DOHH2 (cell line): ENCODE data around the gene FLNB.

Experiments
- H3F3A ChIP-seq: fragments of 200-600 bp; sonication (generic), shearing (Covaris generic); 2 replicates; pipeline ENCODE4 v1.6.0; 2016; ENCODE audit warnings: antibody characterized with exemption, mild to moderate bottlenecking; ENCODE audit not compliant: control insufficient read depth, insufficient read depth
- H3K27ac ChIP-seq: fragments of 200-600 bp; sonication (generic); 2 replicates; pipeline ENCODE4 v1.5.1; 2014; ENCODE audit warnings: low read depth, mild to moderate bottlenecking, low read length, moderate library complexity
- H3K27me3 ChIP-seq: fragments of 200-600 bp; sonication (generic); 2 replicates; pipeline ENCODE4 v1.6.1; 2014; ENCODE audit warnings: mild to moderate bottlenecking, low read length, mixed read lengths; ENCODE audit not compliant: control insufficient read depth
- H3K36me3 ChIP-seq: fragments of 200-600 bp; sonication (generic); 2 replicates; pipeline ENCODE4 v1.6.1; 2014; ENCODE audit warnings: mild to moderate bottlenecking, low read length, moderate library complexity, mixed read lengths; ENCODE audit not compliant: control insufficient read depth
- H3K4me1 ChIP-seq: fragments of 200-600 bp; sonication (generic); 2 replicates; pipeline ENCODE4 v1.6.1; 2014; ENCODE audit warnings: mild to moderate bottlenecking, low read length, mixed read lengths; ENCODE audit not compliant: control insufficient read depth
- H3K4me2 ChIP-seq: fragments of 200-600 bp; sonication (generic); 2 replicates; pipeline ENCODE4 v1.6.0; 2014; ENCODE audit warnings: mild to moderate bottlenecking, low read length, moderate library complexity
- H3K4me3 ChIP-seq: fragments of 200-600 bp; sonication (generic); 2 replicates; pipeline ENCODE4 v1.5.1; 2014; ENCODE audit warnings: mild to moderate bottlenecking, low read length, mixed read lengths
- H3K79me2 ChIP-seq: fragments of 200-600 bp; sonication (generic); 2 replicates; pipeline ENCODE4 v1.6.1; 2014; ENCODE audit warnings: mild to moderate bottlenecking, low read length, mixed read lengths; ENCODE audit not compliant: control insufficient read depth
- H3K9me2 ChIP-seq: fragments of 200-600 bp; sonication (generic); replicated peaks from 2 replicates; pipeline ENCODE4 v1.6.1; 2014; ENCODE audit warnings: mild to moderate bottlenecking, low read length, mixed read lengths; ENCODE audit not compliant: control insufficient read depth
- H3K9me3 ChIP-seq: fragments of 200-600 bp; sonication (generic); 2 replicates; pipeline ENCODE4 v1.6.1; 2014; ENCODE audit warnings: antibody characterized with exemption, low read length, mixed read lengths; ENCODE audit not compliant: control insufficient read depth, insufficient read depth
- H4K20me1 ChIP-seq: fragments of 200-600 bp; sonication (generic); 2 replicates; pipeline ENCODE4 v1.6.0; 2014; ENCODE audit warnings: low read depth, mild to moderate bottlenecking, antibody characterized with exemption, low read length, moderate library complexity; ENCODE audit not compliant: control insufficient read depth, insufficient read depth
- CTCF ChIP-seq: fragments of 200-600 bp; sonication (generic); IDR thresholded peaks from one replicate; pipeline ENCODE4 v1.5.1; 2014; ENCODE audit warnings: antibody characterized with exemption, mild to moderate bottlenecking, low read depth, low read length; ENCODE audit not compliant: poor library complexity, severe bottlenecking
- EZH2phosphoT487 ChIP-seq: fragments of 200-600 bp; sonication (generic); IDR thresholded peaks from 2 replicates; pipeline ENCODE4 v1.6.1; 2017; ENCODE audit warnings: borderline replicate concordance, mild to moderate bottlenecking, antibody characterized with exemption, low read length, moderate library complexity, mixed read lengths

The FLNB gene

DNA sequence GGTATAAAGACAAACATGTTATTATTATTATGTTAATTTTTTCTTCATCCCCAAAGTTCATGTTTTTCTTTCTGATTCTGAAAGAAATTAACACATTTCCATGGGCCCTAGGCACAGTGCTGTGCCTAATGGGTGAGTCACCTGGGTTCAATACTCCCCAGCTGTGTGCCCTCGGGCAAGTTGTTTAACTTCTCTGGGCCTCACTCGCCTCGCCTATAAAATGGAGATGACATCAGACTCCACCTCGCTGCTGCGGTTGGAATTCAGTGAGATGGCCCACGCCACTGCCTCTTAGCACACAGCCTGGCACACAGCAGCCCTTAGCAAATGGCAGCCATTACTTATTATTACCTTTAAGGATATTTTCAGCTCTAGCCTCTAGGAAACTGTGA lies 179.9 kb downstream of the FLNB start:
- Histone ChIP-seq H3K4me2 (no peak overlapping the region), H3K4me1 (no peaks in the 10 kb centered on the region), H3K36me3 (no peaks in the 10 kb centered on the region), H3K9me2 (no peaks in the 10 kb centered on the region), H3K9me3 (no peaks in the 10 kb centered on the region), H3K79me2 (no peaks in the 10 kb centered on the region), H3K27ac (no peak overlapping the region), H3K4me3 (no peak overlapping the region), H4K20me1 (no peaks in the 10 kb centered on the region), H3F3A (no peaks in the 10 kb centered on the region), H3K27me3 (no peaks in the 10 kb centered on the region)
- TF ChIP-seq EZH2phosphoT487 (no peak), CTCF (no peak)

DNA sequence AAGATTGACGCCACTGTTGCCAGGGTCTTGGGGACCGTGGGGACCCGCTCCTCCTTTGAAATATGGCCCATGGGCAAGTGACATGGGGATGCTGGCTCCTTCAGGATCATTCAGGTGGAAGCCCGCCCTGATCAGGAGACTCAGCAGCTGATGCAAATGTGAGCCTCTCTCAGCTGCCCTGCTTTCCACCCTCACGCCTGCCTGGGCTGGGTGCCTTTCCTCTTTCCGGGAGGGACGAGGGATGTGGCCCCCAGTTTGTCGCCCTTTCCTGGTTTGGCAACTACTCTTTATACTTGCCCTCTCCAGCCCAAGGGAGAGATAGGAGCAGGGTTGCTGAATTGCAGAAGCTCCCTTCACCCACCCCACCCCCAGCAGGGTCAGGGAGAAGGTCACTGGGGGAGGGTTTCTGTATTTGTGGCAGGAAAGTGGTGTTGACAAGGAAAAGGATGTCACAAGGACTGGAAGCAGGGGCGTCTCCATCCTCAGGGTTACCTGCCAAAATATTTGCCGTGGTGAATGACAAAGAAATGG lies 180.8 kb downstream of the FLNB start:
- no peak overlapping the region for H3K4me2 ChIP-seq
- no peak overlapping the region for H3K27ac ChIP-seq
- H3K9me2 ChIP-seq = no peaks in the 10 kb centered on the region
- H3K4me3 ChIP-seq = no peak overlapping the region
- no peaks in the 10 kb centered on the region for H3K27me3 ChIP-seq
- H3K4me1 ChIP-seq = no peaks in the 10 kb centered on the region
- H3K36me3 ChIP-seq = no peaks in the 10 kb centered on the region
- TF ChIP-seq EZH2phosphoT487 (no peak), CTCF (no peak)
- H3F3A ChIP-seq = no peaks in the 10 kb centered on the region; the same call in 1 of the 2 replicates
- no peaks in the 10 kb centered on the region for H3K79me2 ChIP-seq
- no peaks in the 10 kb centered on the region for H3K9me3 ChIP-seq
- no peaks in the 10 kb centered on the region for H4K20me1 ChIP-seq

- Histone ChIP-seq H3K27ac (no peak overlapping the region), H3K4me2 (no peak overlapping the region), H3K9me2 (no peaks in the 10 kb centered on the region), H3K9me3 (no peaks in the 10 kb centered on the region), H3K27me3 (no peaks in the 10 kb centered on the region), H3K4me1 (no peaks in the 10 kb centered on the region), H3K79me2 (no peaks in the 10 kb centered on the region), H4K20me1 (no peaks in the 10 kb centered on the region), H3F3A (no peaks in the 10 kb centered on the region; the same call in 1 of the 2 replicates), H3K4me3 (no peak overlapping the region), H3K36me3 (no peaks in the 10 kb centered on the region)
- TF ChIP-seq CTCF (no peak), EZH2phosphoT487 (no peak)
These were observed 181.5 kb downstream of the FLNB start for GRCh38 chr3:58189691-58190090.
